GM12878 (cell line): ENCODE measurements around the gene FRMD8. TPM values are rescaled to one million over a fixed set of nuclear protein-coding genes. Genes with fewer than 3 reads are reported as not detected.
A peak's percentile ranks its signal among the peaks of the same experiment; 100 is the strongest.

Source experiments
- ATF7 ChIP-seq: fragments of 450-650 bp; IDR thresholded peaks from 2 replicates; pipeline ENCODE4 v1.6.1; 2016; ENCODE audit warnings: low read depth, mild to moderate bottlenecking
- BHLHE40 ChIP-seq, 2 experiments: fragments of 450-650 bp in 1 of 2; IDR thresholded peaks; 2 replicates each; pipeline ENCODE4 v1.6.1; 2011 to 2017; ENCODE audit warnings: low read depth in 2 of 2, borderline replicate concordance in 1 of 2, improper control_type of control experiment in 1 of 2, low read length in 1 of 2, mild to moderate bottlenecking in 1 of 2
- JUND ChIP-seq: IDR thresholded peaks from 2 replicates; pipeline ENCODE4 v1.6.1; 2012; ENCODE audit warnings: low read depth, mild to moderate bottlenecking, low read length, improper control_type of control experiment, moderate library complexity
- KDM1A ChIP-seq: fragments of 200-600 bp; sonication (generic); IDR thresholded peaks from 2 replicates; pipeline ENCODE4 v1.6.1; 2016; ENCODE audit warnings: borderline replicate concordance
- PKNOX1 ChIP-seq: fragments of 450-650 bp; IDR thresholded peaks from 2 replicates; pipeline ENCODE4 v1.6.1; 2016; ENCODE audit warnings: mild to moderate bottlenecking
- POU2F2 ChIP-seq: IDR thresholded peaks from 3 replicates; pipeline ENCODE4 v1.6.1; 2011; ENCODE audit warnings: low read depth, mild to moderate bottlenecking, low read length, borderline replicate concordance
- RCOR1 ChIP-seq: conservative IDR thresholded peaks from 2 replicates; pipeline ENCODE4 v1.6.1; 2012; ENCODE audit warnings: low read depth, low read length, improper control_type of control experiment
- RELB ChIP-seq: fragments of 450-650 bp; IDR thresholded peaks from 2 replicates; pipeline ENCODE4 v1.6.1; 2017; ENCODE audit warnings: low read depth, mild to moderate bottlenecking, moderate library complexity
- SIN3A ChIP-seq: IDR thresholded peaks from 2 replicates; pipeline ENCODE4 v1.6.1; 2012; ENCODE audit warnings: low read depth, low read length, improper control_type of control experiment
- ZNF217 ChIP-seq: fragments of 450-650 bp; IDR thresholded peaks from 2 replicates; pipeline ENCODE4 v1.6.1; 2017; ENCODE audit warnings: antibody characterized with exemption, mild to moderate bottlenecking
- ZNF384 ChIP-seq: IDR thresholded peaks from 2 replicates; pipeline ENCODE4 v1.6.1; 2012; ENCODE audit warnings: low read depth, mild to moderate bottlenecking, low read length, improper control_type of control experiment, borderline replicate concordance
- ZZZ3 ChIP-seq: IDR thresholded peaks from 2 replicates; pipeline ENCODE4 v1.6.1; 2011; ENCODE audit warnings: low read depth; ENCODE audit not compliant: control insufficient read depth, insufficient read length
- polyA plus RNA-seq, 11 experiments: library from polyadenylated mRNA; depleted of rRNA in 4 of 11; unstranded in 6 of 11; stranded (reverse) in 5 of 11; fragments of >200 nt; fragmentation: Nextera tagmentation in 4 of 11; fragmentation: Illumina TruSeq in 1 of 11; extraction: Ambion mirVana in 4 of 11; extraction: Trizol in 1 of 11; gene quantifications; 1 replicate in 1 of 11; 2 replicates in 10 of 11; pipeline versions ENCODE4 v1.2.1 to v1.2.3, GENCODE V29; 2011 to 2016; ENCODE audit warnings: inconsistent platforms in 2 of 11, missing spikeins in 2 of 11, low read depth in 1 of 11
- total RNA-seq, 4 experiments: library from RNA; depleted of rRNA in 3 of 4; stranded (reverse); fragments of >200 nt in 3 of 4; fragmentation: Illumina TruSeq in 1 of 4; extraction: Trizol in 1 of 4; gene quantifications; 2 replicates each; pipeline versions ENCODE4 v1.2.1 to v1.2.3, GENCODE V29; 2013 to 2021
- TF ChIP-seq, protein P1 (sequence below), 3 experiments: IDR thresholded peaks in 2 of 3; conservative IDR thresholded peaks in 1 of 3; 2 replicates each; pipeline ENCODE4 v1.5.1; 2011; ENCODE audit warnings: low read depth in 3 of 3, low read length in 3 of 3, mild to moderate bottlenecking in 3 of 3, control low read depth in 2 of 3, moderate library complexity in 2 of 3, inconsistent platforms in 1 of 3, mixed read lengths in 1 of 3; ENCODE audit not compliant: control insufficient read depth in 2 of 3, insufficient read depth in 1 of 3; ENCODE audit errors: extremely low read depth in 1 of 3
- TF ChIP-seq, protein P2 (sequence below): IDR thresholded peaks from 2 replicates; pipeline ENCODE4 v1.6.1; 2012; ENCODE audit warnings: low read depth, low read length, improper control_type of control experiment
- TF ChIP-seq, protein P3 (sequence below): fragments of 450-650 bp; IDR thresholded peaks from 2 replicates; pipeline ENCODE4 v1.6.1; 2016; ENCODE audit warnings: mild to moderate bottlenecking
- TF ChIP-seq, protein P4 (sequence below): fragments of 150-350 bp; IDR thresholded peaks from 2 replicates; pipeline ENCODE4 v1.6.1; 2014; ENCODE audit warnings: mild to moderate bottlenecking, low read depth, low read length
- TF ChIP-seq, protein P5 (sequence below): fragments of 450-650 bp; IDR thresholded peaks from 2 replicates; pipeline ENCODE4 v1.6.1; 2018; ENCODE audit warnings: borderline replicate concordance, mild to moderate bottlenecking; ENCODE audit not compliant: partially characterized antibody

Gene FRMD8
- total and polyA plus RNA-seq, 10 of the 15 experiments (the other 5 are each of a cell fraction or from before 2014, with no cell fraction given): 8.3 to 69.4 (median 28.0) TPM

GRCh38 chr11:65419772-65420481 is 33.5 kb downstream of the FRMD8 start (continued):
- no peak for TF ChIP-seq SIN3A
- TF ChIP-seq PKNOX1: 0 out of 2 replicates have a peak, but pooled peaks have one; percentile 10
- peak; percentile 70; the same call in 1 of the 2 replicates for TF ChIP-seq RELB
- no peak for TF ChIP-seq ATF7
- TF ChIP-seq, protein P1, sequence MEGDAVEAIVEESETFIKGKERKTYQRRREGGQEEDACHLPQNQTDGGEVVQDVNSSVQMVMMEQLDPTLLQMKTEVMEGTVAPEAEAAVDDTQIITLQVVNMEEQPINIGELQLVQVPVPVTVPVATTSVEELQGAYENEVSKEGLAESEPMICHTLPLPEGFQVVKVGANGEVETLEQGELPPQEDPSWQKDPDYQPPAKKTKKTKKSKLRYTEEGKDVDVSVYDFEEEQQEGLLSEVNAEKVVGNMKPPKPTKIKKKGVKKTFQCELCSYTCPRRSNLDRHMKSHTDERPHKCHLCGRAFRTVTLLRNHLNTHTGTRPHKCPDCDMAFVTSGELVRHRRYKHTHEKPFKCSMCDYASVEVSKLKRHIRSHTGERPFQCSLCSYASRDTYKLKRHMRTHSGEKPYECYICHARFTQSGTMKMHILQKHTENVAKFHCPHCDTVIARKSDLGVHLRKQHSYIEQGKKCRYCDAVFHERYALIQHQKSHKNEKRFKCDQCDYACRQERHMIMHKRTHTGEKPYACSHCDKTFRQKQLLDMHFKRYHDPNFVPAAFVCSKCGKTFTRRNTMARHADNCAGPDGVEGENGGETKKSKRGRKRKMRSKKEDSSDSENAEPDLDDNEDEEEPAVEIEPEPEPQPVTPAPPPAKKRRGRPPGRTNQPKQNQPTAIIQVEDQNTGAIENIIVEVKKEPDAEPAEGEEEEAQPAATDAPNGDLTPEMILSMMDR (IDR thresholded peaks at IDR 0.05 in 2 of 3, conservative IDR thresholded peaks at IDR 0.05 in 1 of 3; ENCODE audit: control insufficient read depth in 2 of 3, extremely low read depth in 1 of 3, insufficient read depth in 1 of 3, low read depth in 3 of 3, low read length in 3 of 3): no peak
- no peak for TF ChIP-seq ZZZ3
- TF ChIP-seq, protein P2, sequence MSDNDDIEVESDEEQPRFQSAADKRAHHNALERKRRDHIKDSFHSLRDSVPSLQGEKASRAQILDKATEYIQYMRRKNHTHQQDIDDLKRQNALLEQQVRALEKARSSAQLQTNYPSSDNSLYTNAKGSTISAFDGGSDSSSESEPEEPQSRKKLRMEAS: no peak
- no peak for TF ChIP-seq BHLHE40 (IDR thresholded peaks at IDR 0.05; ENCODE audit: borderline replicate concordance in 1 of 2, low read depth in 2 of 2, low read length in 1 of 2)
- TF ChIP-seq, protein P3, sequence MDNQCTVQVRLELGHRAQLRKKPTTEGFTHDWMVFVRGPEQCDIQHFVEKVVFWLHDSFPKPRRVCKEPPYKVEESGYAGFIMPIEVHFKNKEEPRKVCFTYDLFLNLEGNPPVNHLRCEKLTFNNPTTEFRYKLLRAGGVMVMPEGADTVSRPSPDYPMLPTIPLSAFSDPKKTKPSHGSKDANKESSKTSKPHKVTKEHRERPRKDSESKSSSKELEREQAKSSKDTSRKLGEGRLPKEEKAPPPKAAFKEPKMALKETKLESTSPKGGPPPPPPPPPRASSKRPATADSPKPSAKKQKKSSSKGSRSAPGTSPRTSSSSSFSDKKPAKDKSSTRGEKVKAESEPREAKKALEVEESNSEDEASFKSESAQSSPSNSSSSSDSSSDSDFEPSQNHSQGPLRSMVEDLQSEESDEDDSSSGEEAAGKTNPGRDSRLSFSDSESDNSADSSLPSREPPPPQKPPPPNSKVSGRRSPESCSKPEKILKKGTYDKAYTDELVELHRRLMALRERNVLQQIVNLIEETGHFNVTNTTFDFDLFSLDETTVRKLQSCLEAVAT: peak; percentile 91
- peak; percentile 37; the same call in 1 of the 2 replicates for TF ChIP-seq ZNF384
- TF ChIP-seq ZNF217: no peak
- TF ChIP-seq POU2F2: peak; percentile 7; the same call in 1 of the 3 replicates
- TF ChIP-seq, protein P4, sequence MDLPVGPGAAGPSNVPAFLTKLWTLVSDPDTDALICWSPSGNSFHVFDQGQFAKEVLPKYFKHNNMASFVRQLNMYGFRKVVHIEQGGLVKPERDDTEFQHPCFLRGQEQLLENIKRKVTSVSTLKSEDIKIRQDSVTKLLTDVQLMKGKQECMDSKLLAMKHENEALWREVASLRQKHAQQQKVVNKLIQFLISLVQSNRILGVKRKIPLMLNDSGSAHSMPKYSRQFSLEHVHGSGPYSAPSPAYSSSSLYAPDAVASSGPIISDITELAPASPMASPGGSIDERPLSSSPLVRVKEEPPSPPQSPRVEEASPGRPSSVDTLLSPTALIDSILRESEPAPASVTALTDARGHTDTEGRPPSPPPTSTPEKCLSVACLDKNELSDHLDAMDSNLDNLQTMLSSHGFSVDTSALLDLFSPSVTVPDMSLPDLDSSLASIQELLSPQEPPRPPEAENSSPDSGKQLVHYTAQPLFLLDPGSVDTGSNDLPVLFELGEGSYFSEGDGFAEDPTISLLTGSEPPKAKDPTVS: no peak
- TF ChIP-seq JUND: no peak
- no peak for TF ChIP-seq KDM1A
- TF ChIP-seq, protein P5, sequence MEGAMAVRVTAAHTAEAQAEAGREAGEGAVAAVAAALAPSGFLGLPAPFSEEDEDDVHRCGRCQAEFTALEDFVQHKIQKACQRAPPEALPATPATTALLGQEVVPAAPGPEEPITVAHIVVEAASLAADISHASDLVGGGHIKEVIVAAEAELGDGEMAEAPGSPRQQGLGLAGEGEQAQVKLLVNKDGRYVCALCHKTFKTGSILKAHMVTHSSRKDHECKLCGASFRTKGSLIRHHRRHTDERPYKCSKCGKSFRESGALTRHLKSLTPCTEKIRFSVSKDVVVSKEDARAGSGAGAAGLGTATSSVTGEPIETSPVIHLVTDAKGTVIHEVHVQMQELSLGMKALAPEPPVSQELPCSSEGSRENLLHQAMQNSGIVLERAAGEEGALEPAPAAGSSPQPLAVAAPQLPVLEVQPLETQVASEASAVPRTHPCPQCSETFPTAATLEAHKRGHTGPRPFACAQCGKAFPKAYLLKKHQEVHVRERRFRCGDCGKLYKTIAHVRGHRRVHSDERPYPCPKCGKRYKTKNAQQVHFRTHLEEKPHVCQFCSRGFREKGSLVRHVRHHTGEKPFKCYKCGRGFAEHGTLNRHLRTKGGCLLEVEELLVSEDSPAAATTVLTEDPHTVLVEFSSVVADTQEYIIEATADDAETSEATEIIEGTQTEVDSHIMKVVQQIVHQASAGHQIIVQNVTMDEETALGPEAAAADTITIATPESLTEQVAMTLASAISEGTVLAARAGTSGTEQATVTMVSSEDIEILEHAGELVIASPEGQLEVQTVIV: no peak
- TF ChIP-seq RCOR1: no peak
